Choroid plexus epithelial cell (primary cell): ENCODE measurements around the gene MAB21L3.

Experiments used
- DNase-seq: peaks from one replicate; pipeline ENCODE4 v3.0.0-alpha.2; 2010; ENCODE audit warnings: low read depth
- H3K4me3 ChIP-seq: 2 replicates; pipeline ENCODE4 v1.5.1; 2011; ENCODE audit warnings: low read depth, mild to moderate bottlenecking, control low read depth, low read length, moderate library complexity
- TF ChIP-seq, protein P1 (sequence below): conservative IDR thresholded peaks from 2 replicates; pipeline ENCODE4 v1.5.1; 2011; ENCODE audit warnings: low read depth, mild to moderate bottlenecking, control low read depth, inconsistent platforms, low read length, moderate library complexity

The MAB21L3 gene

DNA sequence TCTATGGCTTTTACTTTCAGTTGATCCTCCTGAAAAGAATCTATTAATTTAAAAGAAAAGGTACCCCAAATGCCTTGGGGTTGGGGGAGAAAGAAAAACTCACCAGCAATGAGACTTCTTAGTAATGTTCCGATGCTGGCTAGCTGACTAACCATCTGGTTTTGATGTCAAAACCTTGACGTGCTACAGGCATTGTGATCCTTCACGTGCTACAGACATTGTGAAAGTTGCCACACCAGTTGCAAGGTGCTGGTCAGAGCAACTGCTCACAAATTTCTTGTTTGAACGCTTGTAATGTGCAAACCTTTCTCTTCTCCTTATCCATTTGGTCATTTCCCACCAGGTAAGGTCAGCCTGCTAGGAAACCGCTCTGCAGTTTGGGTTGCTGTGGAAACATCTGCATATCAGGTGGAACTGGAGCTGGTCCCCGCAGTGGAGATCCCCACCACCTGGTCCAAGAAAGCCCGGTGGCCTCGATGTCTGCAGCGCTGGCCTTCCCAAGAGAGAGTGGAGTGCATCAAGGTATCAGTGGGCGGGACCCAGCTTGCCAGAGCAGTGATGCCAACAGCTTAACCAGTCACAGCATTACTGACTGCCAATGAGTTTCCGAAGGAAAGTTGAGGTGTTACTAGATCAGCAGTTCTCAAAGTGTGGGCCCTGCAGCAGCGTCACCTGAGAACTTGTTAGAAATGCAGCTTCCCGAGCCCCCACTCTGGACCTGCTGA, 16.1 kb downstream of the MAB21L3 start:
- H3K4me3 ChIP-seq = no peak overlapping the region
- TF ChIP-seq, protein P1, sequence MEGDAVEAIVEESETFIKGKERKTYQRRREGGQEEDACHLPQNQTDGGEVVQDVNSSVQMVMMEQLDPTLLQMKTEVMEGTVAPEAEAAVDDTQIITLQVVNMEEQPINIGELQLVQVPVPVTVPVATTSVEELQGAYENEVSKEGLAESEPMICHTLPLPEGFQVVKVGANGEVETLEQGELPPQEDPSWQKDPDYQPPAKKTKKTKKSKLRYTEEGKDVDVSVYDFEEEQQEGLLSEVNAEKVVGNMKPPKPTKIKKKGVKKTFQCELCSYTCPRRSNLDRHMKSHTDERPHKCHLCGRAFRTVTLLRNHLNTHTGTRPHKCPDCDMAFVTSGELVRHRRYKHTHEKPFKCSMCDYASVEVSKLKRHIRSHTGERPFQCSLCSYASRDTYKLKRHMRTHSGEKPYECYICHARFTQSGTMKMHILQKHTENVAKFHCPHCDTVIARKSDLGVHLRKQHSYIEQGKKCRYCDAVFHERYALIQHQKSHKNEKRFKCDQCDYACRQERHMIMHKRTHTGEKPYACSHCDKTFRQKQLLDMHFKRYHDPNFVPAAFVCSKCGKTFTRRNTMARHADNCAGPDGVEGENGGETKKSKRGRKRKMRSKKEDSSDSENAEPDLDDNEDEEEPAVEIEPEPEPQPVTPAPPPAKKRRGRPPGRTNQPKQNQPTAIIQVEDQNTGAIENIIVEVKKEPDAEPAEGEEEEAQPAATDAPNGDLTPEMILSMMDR = no peak
- DNase-seq = no peak

DNA sequence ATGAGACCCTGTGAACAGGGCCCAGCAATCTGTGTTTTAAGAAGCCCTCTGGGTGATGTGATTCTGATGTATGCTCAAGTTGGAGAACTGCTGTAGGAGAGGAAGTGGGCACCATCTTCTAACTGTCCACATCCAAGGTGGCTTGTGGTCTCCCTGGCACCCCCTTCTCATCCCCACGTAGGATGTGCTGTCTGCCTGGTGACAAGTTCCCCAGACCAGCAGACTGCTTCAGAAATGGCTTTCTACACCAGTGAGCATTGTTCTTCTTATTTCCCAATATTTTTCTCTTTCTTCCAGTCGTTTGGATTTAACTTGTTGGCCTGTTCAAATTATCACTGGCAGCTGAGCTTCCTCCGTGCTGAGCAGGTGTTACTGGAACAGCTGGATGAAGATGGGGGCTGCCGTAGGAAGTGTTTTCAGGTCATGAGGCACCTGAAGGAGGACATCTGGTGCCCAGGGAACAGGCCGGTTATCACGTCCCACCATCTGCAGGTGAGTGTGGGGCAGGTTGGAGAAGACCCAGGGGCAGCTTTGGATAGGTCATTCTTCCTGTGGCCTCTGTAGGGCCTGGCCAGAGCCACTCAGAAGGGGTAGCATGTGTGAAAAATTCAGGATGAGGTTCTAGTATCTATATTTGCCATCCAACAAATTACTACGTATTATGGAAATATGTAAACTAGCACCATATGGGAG, 16.8 kb downstream of the MAB21L3 start:
- TF ChIP-seq, protein P1 = no peak
- no peak overlapping the region for H3K4me3 ChIP-seq
- no peak for DNase-seq

DNA sequence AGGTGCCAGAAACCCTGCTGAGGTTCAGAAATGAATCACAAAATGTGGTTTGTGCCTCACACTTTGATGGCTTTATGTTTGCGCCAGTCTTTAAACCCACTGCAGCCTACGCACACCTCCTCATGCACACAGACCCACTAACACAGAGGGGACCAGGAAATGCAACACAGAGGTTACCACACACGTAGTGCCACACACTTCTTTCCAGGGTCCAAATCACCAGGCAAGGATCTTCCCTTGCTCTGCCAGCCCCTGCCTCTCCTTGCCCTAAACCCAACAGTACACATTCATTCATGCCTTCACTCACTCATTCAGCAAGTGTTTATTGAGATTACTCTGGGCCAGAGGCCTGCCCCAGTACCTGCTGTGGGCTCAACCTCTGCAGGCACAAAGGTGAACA, 17.5 kb downstream of the MAB21L3 start:
- TF ChIP-seq, protein P1 = no peak
- no peak for DNase-seq
- no peak overlapping the region for H3K4me3 ChIP-seq

DNA sequence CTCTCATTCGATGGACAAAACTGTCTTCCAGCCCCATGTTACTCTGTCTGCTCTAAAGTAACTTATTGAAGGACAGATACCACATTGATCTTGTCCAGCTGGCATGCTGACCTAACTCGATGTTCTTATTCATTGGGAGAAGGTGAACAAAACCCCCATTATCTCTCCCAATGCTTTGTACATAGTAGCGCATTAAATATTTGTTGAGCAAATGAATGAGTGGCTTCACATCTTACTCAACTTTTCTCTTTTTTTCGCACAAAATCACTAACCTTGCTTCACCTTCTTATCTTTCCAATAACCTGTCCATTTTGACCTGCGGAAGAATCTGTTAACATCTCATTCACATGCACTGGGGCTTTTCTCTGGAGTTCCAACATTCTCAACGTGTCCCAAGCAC, 18.3 kb downstream of the MAB21L3 start:
- TF ChIP-seq, protein P1 = no peak
- H3K4me3 ChIP-seq = no peak overlapping the region
- no peak for DNase-seq

DNA sequence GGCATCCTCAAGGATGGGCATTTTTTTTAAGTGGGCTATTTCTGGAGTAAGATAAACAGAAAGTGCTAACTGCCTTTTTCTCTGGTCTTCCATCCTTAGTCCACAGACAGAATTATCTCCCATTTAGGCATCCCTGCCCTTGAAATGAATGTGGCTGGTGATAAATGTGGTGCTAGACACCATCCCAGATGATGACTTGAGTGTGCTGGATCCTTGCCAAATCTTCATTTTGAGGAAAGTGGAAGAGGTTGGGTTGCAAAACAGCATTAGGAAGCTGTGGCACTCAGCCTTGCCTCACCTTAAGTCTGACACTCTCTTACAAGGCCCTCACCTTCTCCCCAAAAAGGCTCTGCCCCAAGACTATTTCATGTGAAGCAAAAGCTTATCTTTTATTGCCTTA, 19.2 kb downstream of the MAB21L3 start:
- no peak overlapping the region for H3K4me3 ChIP-seq
- no peak for DNase-seq
- TF ChIP-seq, protein P1 = no peak

DNA sequence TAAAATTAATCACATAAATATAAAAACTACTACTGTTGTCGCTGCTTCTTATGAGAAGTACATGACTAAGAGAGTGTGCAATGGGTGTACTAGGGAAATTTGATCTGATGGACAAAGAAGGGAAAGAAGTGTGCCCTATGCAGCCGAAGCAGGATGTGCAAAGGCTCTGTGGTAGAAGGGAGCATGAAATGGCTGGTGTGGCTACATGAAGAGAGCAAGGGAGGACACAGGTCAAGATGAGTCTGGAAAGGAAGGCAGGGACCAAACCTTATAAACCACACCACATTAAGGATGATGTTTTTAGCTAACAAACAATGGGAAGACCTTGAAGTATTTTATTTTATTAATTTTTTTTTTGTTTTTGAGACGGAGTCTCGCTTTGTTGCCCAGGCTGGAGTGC, 20.0 kb downstream of the MAB21L3 start:
- no peak overlapping the region for H3K4me3 ChIP-seq
- no peak for DNase-seq
- TF ChIP-seq, protein P1 = no peak
